ENCODE data around the gene HSBP1.

Gene HSBP1

GRCh38 chr16:83856792-83857191, 49.0 kb downstream of the HSBP1 start:
- no peak for DNase-seq (ENCODE audit: extremely low read depth, low read depth)
- no peak for TF ChIP-seq CTCF (IDR thresholded peaks at IDR 0.05; ENCODE audit: low read depth, low read length)

- DNase-seq (ENCODE audit: extremely low read depth, low read depth): no peak
- no peak for TF ChIP-seq CTCF (IDR thresholded peaks at IDR 0.05; ENCODE audit: low read depth, low read length)
Observed at GRCh38 chr16:83859265-83859664, 51.5 kb downstream of the HSBP1 start.

- DNase-seq (ENCODE audit: extremely low read depth, low read depth): no peak
- TF ChIP-seq CTCF (IDR thresholded peaks at IDR 0.05; ENCODE audit: low read depth, low read length): no peak
Observed at GRCh38 chr16:83862661-83863060, 54.9 kb downstream of the HSBP1 start.

GRCh38 chr16:83863682-83864081, 55.9 kb downstream of the HSBP1 start:
- no peak for DNase-seq (ENCODE audit: extremely low read depth, low read depth)
- TF ChIP-seq CTCF (IDR thresholded peaks at IDR 0.05; ENCODE audit: low read depth, low read length): no peak
